Transverse colon (tissue), 4 donors: Measurements from ENCODE around the gene SELENOM. TPM values are rescaled to one million over a fixed set of nuclear protein-coding genes. Genes with fewer than 3 reads are reported as not detected.

Source experiments
- DNase-seq: peaks from one replicate; pipeline ENCODE4 v3.0.0-alpha.2; 2019
- H3K27ac ChIP-seq, 4 donors: fragments of 200-600 bp; sonication (generic); 2 replicates each; pipeline ENCODE4 v1.5.1; 2016 to 2018; ENCODE audit warnings: inconsistent platforms in 4 of 4
- H3K27me3 ChIP-seq: fragments of 200-600 bp; sonication (generic); 2 replicates; pipeline ENCODE4 v1.5.1; 2017; ENCODE audit warnings: inconsistent platforms
- H3K36me3 ChIP-seq, 4 donors: fragments of 200-600 bp; sonication (generic); 2 replicates each; pipeline ENCODE4 v1.5.1; 2017 to 2019; ENCODE audit warnings: inconsistent platforms in 4 of 4
- H3K4me1 ChIP-seq, 4 donors: fragments of 200-600 bp; sonication (generic); 2 replicates each; pipeline ENCODE4 v1.5.1; 2017 to 2020; ENCODE audit warnings: inconsistent platforms in 4 of 4
- H3K4me3 ChIP-seq, 4 donors: fragments of 200-600 bp; sonication (generic); 1 replicate in 1 of 4; 2 replicates in 3 of 4; pipeline versions ENCODE4 v1.5.1 to v1.6.1; 2017 to 2019; ENCODE audit warnings: inconsistent platforms in 4 of 4
- H3K9me3 ChIP-seq, 2 donors: fragments of 200-600 bp; sonication (generic); 2 replicates each; pipeline ENCODE4 v1.5.1; 2017 to 2019; ENCODE audit warnings: inconsistent platforms in 2 of 2
- EP300 ChIP-seq: sonication (generic); formaldehyde crosslinking; IDR thresholded peaks from one replicate; pipeline ENCODE4 v1.6.1; 2017; ENCODE audit warnings: antibody characterized with exemption, low read depth
- POLR2A ChIP-seq: fragments of 450-650 bp; IDR thresholded peaks from one replicate; pipeline ENCODE4 v1.6.1; 2016; ENCODE audit warnings: antibody characterized with exemption, mild to moderate bottlenecking, moderate library complexity
- POLR2AphosphoS5 ChIP-seq, 3 donors: sonication (generic); formaldehyde crosslinking; IDR thresholded peaks; one replicate each; pipeline ENCODE4 v1.6.1; 2016; ENCODE audit warnings: antibody characterized with exemption in 3 of 3
- WGBS, 2 donors: methylation state at CpG; one replicate each; pipeline ENCODE4 v1.1.5; 2018; ENCODE audit warnings: low coverage in 1 of 2; 5-methylcytosine and 5-hydroxymethylcytosine counted together
- in situ Hi-C, 4 donors: fragments of 200-750 bp; cut with MboI; loops; one replicate each; pipeline versions ENCODE4 v1.15.0 to v1.15.1; 2017; ENCODE audit warnings: low sequenced_read_pairs in 3 of 4, low pct_ligation_motif_present in 1 of 4, low pct_unique_long_range_greater_than_20kb in 1 of 4
- intact Hi-C: fragments of 100-400 bp; cut with DNase I; formaldehyde crosslinking; loops from one replicate; pipeline ENCODE4 v1.15.1; 2023; ENCODE audit warnings: low total_unique reads
- total RNA-seq, 4 donors: library from RNA; depleted of rRNA; stranded (reverse); fragments of >200 nt; gene quantifications; one replicate each; pipeline ENCODE4 v1.1.0, GENCODE V29; 2016
- TF ChIP-seq, protein P1 (sequence below), 5 experiments: fragments of 200-600 bp in 3 of 5; fragments of 450-650 bp in 2 of 5; sonication (generic) in 3 of 5; IDR thresholded peaks; 1 replicate in 2 of 5; 2 replicates in 3 of 5; pipeline ENCODE4 v1.5.1; 2016 to 2017; ENCODE audit warnings: antibody characterized with exemption in 5 of 5, inconsistent platforms in 3 of 5, mild to moderate bottlenecking in 2 of 5, moderate library complexity in 1 of 5

SELENOM gene
- total RNA-seq, 4 donors from 2014 or later: 247 to 334 (median 315) TPM

- H3K36me3 ChIP-seq: peaks cover 0 to 30% (median 4%) of the 10 kb centered on the region in 4 donors
- in situ Hi-C loops: no loop called here
Observed at GRCh38 chr22:31094741-31095140, 12.6 kb downstream of the SELENOM start.

GRCh38 chr22:31094021-31094551 lies 13.3 kb downstream of the SELENOM start:
- intact Hi-C loops: no loop called here
- H3K27me3 ChIP-seq: no peaks in the 10 kb centered on the region
- H3K36me3 ChIP-seq: peaks cover 0 to 23% (median 2%) of the 10 kb centered on the region in 4 donors
- no peak for TF ChIP-seq POLR2AphosphoS5 (IDR thresholded peaks at IDR 0.05)
- no peak for TF ChIP-seq EP300
- TF ChIP-seq POLR2A: no peak
- TF ChIP-seq, protein P1, sequence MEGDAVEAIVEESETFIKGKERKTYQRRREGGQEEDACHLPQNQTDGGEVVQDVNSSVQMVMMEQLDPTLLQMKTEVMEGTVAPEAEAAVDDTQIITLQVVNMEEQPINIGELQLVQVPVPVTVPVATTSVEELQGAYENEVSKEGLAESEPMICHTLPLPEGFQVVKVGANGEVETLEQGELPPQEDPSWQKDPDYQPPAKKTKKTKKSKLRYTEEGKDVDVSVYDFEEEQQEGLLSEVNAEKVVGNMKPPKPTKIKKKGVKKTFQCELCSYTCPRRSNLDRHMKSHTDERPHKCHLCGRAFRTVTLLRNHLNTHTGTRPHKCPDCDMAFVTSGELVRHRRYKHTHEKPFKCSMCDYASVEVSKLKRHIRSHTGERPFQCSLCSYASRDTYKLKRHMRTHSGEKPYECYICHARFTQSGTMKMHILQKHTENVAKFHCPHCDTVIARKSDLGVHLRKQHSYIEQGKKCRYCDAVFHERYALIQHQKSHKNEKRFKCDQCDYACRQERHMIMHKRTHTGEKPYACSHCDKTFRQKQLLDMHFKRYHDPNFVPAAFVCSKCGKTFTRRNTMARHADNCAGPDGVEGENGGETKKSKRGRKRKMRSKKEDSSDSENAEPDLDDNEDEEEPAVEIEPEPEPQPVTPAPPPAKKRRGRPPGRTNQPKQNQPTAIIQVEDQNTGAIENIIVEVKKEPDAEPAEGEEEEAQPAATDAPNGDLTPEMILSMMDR (IDR thresholded peaks at IDR 0.05): no peak
- H3K4me3 ChIP-seq: peak overlapping the region; percentile 2 to 40 (median 28)
- H3K4me1 ChIP-seq: peaks cover 7 to 24% (median 19%) of the 10 kb centered on the region in 4 donors
- DNase-seq: peak; percentile 13
- 60 to 81% methylated on average over 1 to 5 of the region's 5 CpGs for WGBS, 2 donors
- H3K9me3 ChIP-seq: no peaks in the 10 kb centered on the region
- in situ Hi-C loops: no loop called here
- peak overlapping the region; percentile 57 to 97 (median 96) for H3K27ac ChIP-seq

More at GRCh38 chr22:31094741-31095140, 12.6 kb downstream of the SELENOM start:
- Histone ChIP-seq H3K9me3 (no peaks in the 10 kb centered on the region), H3K27me3 (no peaks in the 10 kb centered on the region), H3K4me1 (peaks cover 13 to 28% (median 21%) of the 10 kb centered on the region in 4 donors), H3K4me3 (peak overlapping the region in 1 of 4 donors; percentile 40), H3K27ac (peak overlapping the region; percentile 37 to 97 (median 96))
- DNase-seq: no peak
- no peak for TF ChIP-seq EP300
- TF ChIP-seq POLR2AphosphoS5 (IDR thresholded peaks at IDR 0.05): no peak
- TF ChIP-seq, protein P1 (IDR thresholded peaks at IDR 0.05): no peak
- no peak for TF ChIP-seq POLR2A
- 89% methylated on average over 7 of the region's 7 CpGs; no CpG with 5 or more reads in 1 of the 2 donors for WGBS, 2 donors
- intact Hi-C loops: no loop called here

DNA sequence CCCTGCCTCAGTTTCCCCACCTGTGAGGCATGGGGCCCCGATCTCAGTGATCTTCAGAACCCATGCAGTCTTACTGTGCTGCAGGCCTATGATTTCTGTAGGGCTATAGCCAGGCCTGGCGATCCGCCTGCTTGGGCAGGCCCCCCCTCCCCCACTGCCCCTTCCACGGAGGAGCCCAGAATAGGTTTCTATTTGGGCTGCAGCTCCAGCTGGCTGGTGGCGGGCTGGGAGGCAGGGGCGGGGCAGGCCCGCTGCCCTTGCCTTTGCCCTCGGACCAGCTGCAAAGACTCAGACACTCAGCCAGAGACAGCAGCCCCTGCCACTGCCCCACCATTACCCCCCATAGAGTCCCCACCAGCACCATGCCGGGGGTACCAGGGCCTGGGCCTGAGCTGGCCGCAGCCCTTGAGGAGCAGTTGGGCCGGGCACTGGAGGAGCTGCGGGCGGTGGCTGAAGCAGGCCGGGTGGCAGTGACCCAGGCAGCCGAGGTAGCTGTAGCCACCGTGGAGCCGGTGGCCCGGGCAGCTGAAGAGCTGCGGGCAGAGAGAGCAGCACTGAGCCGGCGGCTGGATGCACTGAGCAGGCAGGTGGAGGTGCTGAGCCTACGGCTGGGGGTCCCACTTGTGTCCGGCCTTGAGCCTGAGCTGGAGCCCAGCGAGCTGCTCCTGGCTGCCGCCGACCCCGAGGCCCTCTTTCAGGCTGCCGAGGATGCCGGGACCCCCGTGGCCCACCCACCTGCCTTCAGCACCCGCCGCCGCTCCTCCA lies 14.1 kb downstream of the SELENOM start:
- no peaks in the 10 kb centered on the region for H3K27me3 ChIP-seq
- intact Hi-C loops (no loop called here), in situ Hi-C loops (no loop called here)
- DNase-seq: peak; percentile 59
- peak overlapping the region; percentile 73 to 97 (median 96) for H3K27ac ChIP-seq
- H3K36me3 ChIP-seq: peaks cover 0 to 23% (median 2%) of the 10 kb centered on the region in 4 donors
- TF ChIP-seq POLR2A (no peak), POLR2AphosphoS5 (IDR thresholded peaks at IDR 0.05) (peak in 1 of 3 donors; percentile 35), EP300 (no peak)
- peak overlapping the region; percentile 18 to 40 (median 28) for H3K4me3 ChIP-seq
- WGBS, 2 donors: 83% methylated on average over 29 of the region's 33 CpGs; no CpG with 5 or more reads in 1 of the 2 donors
- H3K4me1 ChIP-seq: peaks cover 1 to 18% (median 11%) of the 10 kb centered on the region in 4 donors
- no peaks in the 10 kb centered on the region for H3K9me3 ChIP-seq

DNA sequence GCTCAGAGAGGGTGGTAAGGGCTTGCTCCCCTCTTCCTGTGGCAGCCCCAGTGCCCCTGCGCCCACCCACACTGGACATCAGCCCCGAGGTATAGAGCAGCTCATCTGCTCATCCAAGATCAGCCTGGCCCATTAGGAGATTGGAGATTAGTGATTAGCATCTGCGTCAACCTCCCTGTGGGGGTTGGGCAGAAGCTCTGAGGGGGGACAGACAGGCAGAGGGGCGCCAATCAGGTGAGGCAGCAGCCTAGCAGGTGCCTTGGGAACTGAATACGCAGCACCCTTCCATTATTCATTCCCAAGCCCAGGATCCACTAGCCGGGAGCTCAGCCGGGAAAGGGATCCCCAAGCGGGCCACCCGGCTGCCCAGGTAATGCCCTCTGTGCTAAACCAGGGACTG lies 15.2 kb downstream of the SELENOM start:
- intact Hi-C loops: loop anchor here (1.0 kb wide), 1 partner anchor 12 kb away; no protein-coding TSS in a partner anchor
- DNase-seq: no peak
- H3K27me3 ChIP-seq: no peaks in the 10 kb centered on the region
- WGBS, 2 donors: 60 to 82% methylated on average over 1 to 8 of the region's 9 CpGs
- peak overlapping the region; percentile 73 to 97 (median 96) for H3K27ac ChIP-seq
- H3K36me3 ChIP-seq: peaks cover 0 to 20% (median 2%) of the 10 kb centered on the region in 4 donors
- in situ Hi-C loops: no loop called here
- H3K4me3 ChIP-seq: peak overlapping the region; percentile 24 to 40 (median 35)
- peaks cover 0 to 24% (median 4%) of the 10 kb centered on the region in 4 donors for H3K4me1 ChIP-seq
- no peak for TF ChIP-seq EP300
- TF ChIP-seq, protein P1 (IDR thresholded peaks at IDR 0.05): no peak
- no peak for TF ChIP-seq POLR2A
- no peak for TF ChIP-seq POLR2AphosphoS5 (IDR thresholded peaks at IDR 0.05)
- no peaks in the 10 kb centered on the region for H3K9me3 ChIP-seq
